ENCODE data around the gene ELOVL3. TPM values are rescaled to one million over a fixed set of nuclear protein-coding genes. Genes with fewer than 3 reads are reported as not detected.
A peak's percentile ranks its signal among the peaks of the same experiment; 100 is the strongest.

Gene ELOVL3
- total and polyA plus RNA-seq, 9 of the 15 experiments (the other 6 are each of a cell fraction or from before 2014, with no cell fraction given), result 0.32 to 3.3 (median 0.87) TPM

GRCh38 chr10:102240467-102241031 is 14.4 kb downstream of the ELOVL3 start:
- Histone ChIP-seq H3K4me1 (replicated peaks in 1 of 2; ENCODE audit: control insufficient read depth in 2 of 2, insufficient read depth in 2 of 2, low read length in 2 of 2) (peaks cover 7 to 17% of the 10 kb centered on the region in 2 experiments; a peak in 4 of 5 replicates), H4K20me1 (replicated peaks; ENCODE audit: control insufficient read depth, insufficient read depth, low read length) (no peaks in the 10 kb centered on the region), H3K9me1 (ENCODE audit: control insufficient read depth, insufficient read depth, low read length) (no peaks in the 10 kb centered on the region), H3K9me3 (replicated peaks; ENCODE audit: control insufficient read depth, insufficient read depth, low read depth, low read length) (no peaks in the 10 kb centered on the region), H3K27me3 (ENCODE audit: control insufficient read depth in 2 of 2, insufficient read depth in 2 of 2, low read length in 2 of 2) (peaks cover 0 to 4% of the 10 kb centered on the region in 2 experiments; a peak in 1 of 5 replicates), H3K79me2 (ENCODE audit: control insufficient read depth, insufficient read depth, low read length) (peaks cover 3% of the 10 kb centered on the region), H3K36me3 (ENCODE audit: control insufficient read depth, insufficient read depth, low read length) (no peaks in the 10 kb centered on the region), H2AFZ (ENCODE audit: low read depth, low read length) (0 out of 2 replicates have a peak overlapping the region, but pooled peaks have one; percentile 76), H3K9ac (ENCODE audit: insufficient read depth in 1 of 2, low read depth in 2 of 2, low read length in 2 of 2) (peak overlapping the region in 1 of 2 experiments; percentile 85; a peak in 2 of 4 replicates), H3K4me3 (peak overlapping the region; percentile 61), H3K4me2 (ENCODE audit: insufficient read depth, low read length) (peak overlapping the region; percentile 87), H3K27ac (ENCODE audit: extremely low read depth, low read depth, low read length) (no peak overlapping the region)
- no peak for FAIRE-seq
- ChIA-PET CTCF (ENCODE audit: low intra/inter-chr PET ratio) (interaction anchor here (0.9 kb wide), 1 partner anchor 111 kb away, joined by 4 read pairs; no protein-coding TSS in a partner anchor), POLR2A (interaction anchor here (0.8 to 1.3 kb wide), 2 partner anchors 10 to 14 kb away, joined by 3 to 10 read pairs; partner anchors contain the start of gene ELOVL3)
- 61% methylated on average over 8 of the region's 39 CpGs for WGBS (ENCODE audit: insufficient coverage, low coverage, missing lambda C conversion rate)
- ATAC-seq, result no peak
- BruUV-seq (replicated peaks), result no TSS peak
- no peak for DNase-seq (ENCODE audit: extremely low read depth in 1 of 4, low spot score in 3 of 4)
- intact Hi-C loops (cut with micrococcal nuclease), result no loop called here
- in situ Hi-C loops (cut with MboI), result loop anchor here (25.0 kb wide), 1 partner anchor 347 kb away; no protein-coding TSS in a partner anchor
- no peak for TF ChIP-seq ELF2 (CRISPR knock-in tag; IDR thresholded peaks at IDR 0.05)
- no peak for TF ChIP-seq REST (IDR thresholded peaks at IDR 0.05; ENCODE audit: borderline replicate concordance)
- no peak for TF ChIP-seq REST (CRISPR knock-in tag; IDR thresholded peaks at IDR 0.05; ENCODE audit: low read depth)
- TF ChIP-seq CHD4 (IDR thresholded peaks at IDR 0.05; ENCODE audit: insufficient read depth, insufficient replicate concordance, low read depth, low read length, poor library complexity, severe bottlenecking), result no peak
- TF ChIP-seq FOXM1 (IDR thresholded peaks at IDR 0.05; ENCODE audit: low read depth), result no peak
- TF ChIP-seq FOXM1 (CRISPR knock-in tag; IDR thresholded peaks at IDR 0.05; ENCODE audit: low read depth), result no peak
- no peak for TF ChIP-seq FOXP1 (CRISPR knock-in tag; IDR thresholded peaks at IDR 0.05)
- no peak for TF ChIP-seq TEAD1 (CRISPR knock-in tag; IDR thresholded peaks at IDR 0.05)
- TF ChIP-seq SRSF1 (IDR thresholded peaks at IDR 0.05; ENCODE audit: low read depth, low read length), result no peak

Measured in K562 (cell line).